Neuronal stem cell (in vitro differentiated cells): Measurements from ENCODE around the gene GLCCI1.

Experiments
- DNase-seq: peaks from one replicate; pipeline ENCODE4 v3.0.0-alpha.2; 2013; ENCODE audit warnings: low spot score
- H2AFZ ChIP-seq: one replicate; pipeline ENCODE4 v1.6.1; 2013; ENCODE audit warnings: mild to moderate bottlenecking, low read length, inconsistent platforms
- H2AK5ac ChIP-seq: 2 replicates; pipeline ENCODE4 v1.6.1; 2013; ENCODE audit warnings: low read depth, mild to moderate bottlenecking, inconsistent platforms, low read length, moderate library complexity, mixed read lengths
- H2BK120ac ChIP-seq: 2 replicates; pipeline ENCODE4 v1.6.1; 2013; ENCODE audit warnings: low read depth, mild to moderate bottlenecking, inconsistent platforms, low read length, moderate library complexity, mixed read lengths
- H2BK12ac ChIP-seq: one replicate; pipeline ENCODE4 v1.6.1; 2013; ENCODE audit warnings: low read length, inconsistent platforms
- H2BK15ac ChIP-seq: 2 replicates; pipeline ENCODE4 v1.6.1; 2013; ENCODE audit warnings: mild to moderate bottlenecking, low read length, inconsistent platforms, mixed read lengths
- H2BK5ac ChIP-seq: one replicate; pipeline ENCODE4 v1.6.1; 2013; ENCODE audit warnings: inconsistent platforms, mild to moderate bottlenecking, low read length, moderate library complexity
- H3K14ac ChIP-seq: one replicate; pipeline ENCODE4 v1.6.1; 2013; ENCODE audit warnings: low read length, inconsistent platforms
- H3K18ac ChIP-seq: 2 replicates; pipeline ENCODE4 v1.6.1; 2013; ENCODE audit warnings: low read length, inconsistent platforms
- H3K23ac ChIP-seq: 2 replicates; pipeline ENCODE4 v1.6.1; 2013; ENCODE audit warnings: low read depth, mild to moderate bottlenecking, mixed read lengths, low read length, inconsistent platforms; ENCODE audit not compliant: poor library complexity
- H3K27ac ChIP-seq: replicated peaks from 3 replicates; pipeline ENCODE4 v1.5.1; 2013; ENCODE audit warnings: low read length, inconsistent platforms
- H3K27me3 ChIP-seq, 3 experiments: 2 replicates each; pipeline ENCODE4 v1.6.1; 2013; ENCODE audit warnings: low read length in 3 of 3, mild to moderate bottlenecking in 2 of 3, inconsistent platforms in 1 of 3, low read depth in 1 of 3, mixed read lengths in 1 of 3, moderate library complexity in 1 of 3; ENCODE audit not compliant: control insufficient read depth in 3 of 3, insufficient read depth in 3 of 3
- H3K36me3 ChIP-seq, 2 donors: replicated peaks in 1 of 2; 2 replicates each; pipeline ENCODE4 v1.6.1; 2013; ENCODE audit warnings: low read length in 2 of 2; ENCODE audit not compliant: control insufficient read depth in 2 of 2, insufficient read depth in 2 of 2
- H3K4ac ChIP-seq: 2 replicates; pipeline ENCODE4 v1.6.1; 2013; ENCODE audit warnings: inconsistent platforms, mild to moderate bottlenecking, low read length, moderate library complexity
- H3K4me1 ChIP-seq, 2 donors: 1 replicate in 1 of 2; 2 replicates in 1 of 2; pipeline ENCODE4 v1.6.1; 2013; ENCODE audit warnings: low read length in 2 of 2, low read depth in 1 of 2; ENCODE audit not compliant: control insufficient read depth in 2 of 2, insufficient read depth in 1 of 2
- H3K4me2 ChIP-seq: one replicate; pipeline ENCODE4 v1.6.1; 2013; ENCODE audit warnings: mild to moderate bottlenecking, low read length, inconsistent platforms; ENCODE audit not compliant: insufficient read depth, poor library complexity, severe bottlenecking
- H3K4me3 ChIP-seq, 2 donors: 2 replicates each; pipeline ENCODE4 v1.5.1; 2013; ENCODE audit warnings: low read length in 2 of 2, mild to moderate bottlenecking in 2 of 2, inconsistent platforms in 1 of 2, moderate library complexity in 1 of 2
- H3K79me1 ChIP-seq: one replicate; pipeline ENCODE4 v1.6.1; 2013; ENCODE audit warnings: low read depth, mild to moderate bottlenecking, inconsistent platforms, low read length, moderate library complexity
- H3K9ac ChIP-seq: one replicate; pipeline ENCODE4 v1.6.1; 2013; ENCODE audit warnings: mild to moderate bottlenecking, low read depth, low read length, inconsistent platforms; ENCODE audit not compliant: poor library complexity
- H3K9me3 ChIP-seq, 2 donors: replicated peaks in 1 of 2; 2 replicates each; pipeline versions ENCODE3 to v1.6.1; 2013; ENCODE audit warnings: low read length in 2 of 2, mild to moderate bottlenecking in 2 of 2, inconsistent platforms in 1 of 2, low read depth in 1 of 2, mixed read lengths in 1 of 2, moderate library complexity in 1 of 2; ENCODE audit not compliant: control insufficient read depth in 2 of 2, insufficient read depth in 1 of 2
- H4K8ac ChIP-seq: one replicate; pipeline ENCODE4 v1.6.1; 2013; ENCODE audit warnings: low read depth, mild to moderate bottlenecking, inconsistent platforms, low read length, moderate library complexity
- H4K91ac ChIP-seq: one replicate; pipeline ENCODE4 v1.6.1; 2013; ENCODE audit warnings: low read length, low read depth, mild to moderate bottlenecking, inconsistent platforms; ENCODE audit not compliant: poor library complexity
- WGBS, 2 donors: extraction: QIAGEN DNeasy Blood & Tissue Kit; methylation state at CpG; one replicate each; pipeline ENCODE4 v1.1.7; 2013; ENCODE audit warnings: missing lambda C conversion rate in 2 of 2, mixed read lengths in 1 of 2; ENCODE audit not compliant: insufficient read length in 2 of 2, insufficient replicate concordance in 1 of 2; ENCODE audit errors: extremely low coverage in 2 of 2; 5-methylcytosine and 5-hydroxymethylcytosine counted together

The GLCCI1 gene

GRCh38 chr7:8015746-8016120 is 47.1 kb downstream of the GLCCI1 start:
- DNase-seq = no peak
- Histone ChIP-seq H3K79me1 (peaks cover 4% of the 10 kb centered on the region), H3K9ac (no peak overlapping the region), H3K27ac (no peak overlapping the region), H3K9me3 (peaks cover 1 to 5% of the 10 kb centered on the region in 2 donors), H2BK12ac (no peak overlapping the region), H3K36me3 (peaks cover 3 to 42% of the 10 kb centered on the region in 2 donors), H3K18ac (no peak overlapping the region), H2BK120ac (no peak overlapping the region), H3K27me3 (no peaks in the 10 kb centered on the region), H3K4ac (no peak overlapping the region), H4K8ac (no peak overlapping the region), H2BK15ac (no peak overlapping the region), H3K23ac (no peak overlapping the region), H2BK5ac (no peak overlapping the region), H4K91ac (no peak overlapping the region), H2AK5ac (no peak overlapping the region), H2AFZ (no peak overlapping the region), H3K4me3 (no peak overlapping the region), H3K14ac (no peak overlapping the region), H3K4me2 (no peak overlapping the region), H3K4me1 (no peaks in the 10 kb centered on the region)
- 100% methylated on average over 1 of the region's 4 CpGs; no CpG with 5 or more reads in 1 of the 2 donors for WGBS, 2 donors

GRCh38 chr7:8017423-8017822 is 48.8 kb downstream of the GLCCI1 start:
- Histone ChIP-seq H2BK120ac (no peak overlapping the region), H3K4ac (no peak overlapping the region), H2BK5ac (no peak overlapping the region), H3K4me2 (no peak overlapping the region), H3K9ac (no peak overlapping the region), H3K79me1 (peaks cover 2% of the 10 kb centered on the region), H3K18ac (no peak overlapping the region), H2BK12ac (no peak overlapping the region), H3K23ac (no peak overlapping the region), H3K14ac (no peak overlapping the region), H2AK5ac (no peak overlapping the region), H4K91ac (no peak overlapping the region), H3K9me3 (peaks cover 1 to 6% of the 10 kb centered on the region in 2 donors), H3K27ac (no peak overlapping the region), H2BK15ac (no peak overlapping the region), H3K36me3 (peaks cover 2 to 48% of the 10 kb centered on the region in 2 donors), H3K27me3 (no peaks in the 10 kb centered on the region), H3K4me3 (no peak overlapping the region), H2AFZ (no peak overlapping the region), H4K8ac (no peak overlapping the region), H3K4me1 (no peaks in the 10 kb centered on the region)
- WGBS, 2 donors = no CpG with 5 or more reads among the region's 1 CpG
- no peak for DNase-seq

- no peaks in the 10 kb centered on the region for H3K4me1 ChIP-seq
- H3K18ac ChIP-seq = no peak overlapping the region
- H3K4me3 ChIP-seq = no peak overlapping the region
- H3K4me2 ChIP-seq = no peak overlapping the region
- H3K27ac ChIP-seq = no peak overlapping the region
- no peak overlapping the region for H3K4ac ChIP-seq
- H2BK12ac ChIP-seq = no peak overlapping the region
- no peaks in the 10 kb centered on the region for H3K27me3 ChIP-seq
- peaks cover 2 to 58% of the 10 kb centered on the region in 2 donors for H3K36me3 ChIP-seq
- no CpG with 5 or more reads among the region's 1 CpG for whole genome bisulfite sequencing, 2 donors
- no peak overlapping the region for H3K9ac ChIP-seq
- no peak overlapping the region for H2BK15ac ChIP-seq
- no peak overlapping the region for H3K23ac ChIP-seq
- no peak overlapping the region for H4K91ac ChIP-seq
- DNase-seq = no peak
- H2BK5ac ChIP-seq = no peak overlapping the region
- H2AFZ ChIP-seq = no peak overlapping the region
- no peak overlapping the region for H2AK5ac ChIP-seq
- no peak overlapping the region for H4K8ac ChIP-seq
- peaks cover 1 to 14% of the 10 kb centered on the region in 2 donors for H3K9me3 ChIP-seq
- H3K14ac ChIP-seq = no peak overlapping the region
- H2BK120ac ChIP-seq = no peak overlapping the region
- peaks cover 2% of the 10 kb centered on the region for H3K79me1 ChIP-seq
Observed at GRCh38 chr7:8018961-8019360, 50.4 kb downstream of the GLCCI1 start.

GRCh38 chr7:8022628-8023027 is 54.0 kb downstream of the GLCCI1 start:
- Histone ChIP-seq H2BK5ac (no peak overlapping the region), H3K4me1 (no peaks in the 10 kb centered on the region)

More at GRCh38 chr7:8022628-8023027, 54.0 kb downstream of the GLCCI1 start:
- Histone ChIP-seq H4K8ac (no peak overlapping the region), H2BK120ac (no peak overlapping the region), H3K27me3 (no peaks in the 10 kb centered on the region), H4K91ac (no peak overlapping the region), H3K14ac (no peak overlapping the region), H3K79me1 (no peaks in the 10 kb centered on the region), H2AK5ac (no peak overlapping the region), H2BK15ac (no peak overlapping the region), H3K9me3 (peaks cover 14 to 46% of the 10 kb centered on the region in 2 donors), H3K4ac (no peak overlapping the region), H3K18ac (no peak overlapping the region), H3K4me3 (no peak overlapping the region), H3K9ac (no peak overlapping the region), H3K36me3 (peaks cover 16 to 77% of the 10 kb centered on the region in 2 donors), H2BK12ac (no peak overlapping the region), H3K4me2 (no peak overlapping the region), H3K23ac (no peak overlapping the region), H3K27ac (no peak overlapping the region), H2AFZ (no peak overlapping the region)
- WGBS, 2 donors = no CpG with 5 or more reads among the region's 1 CpG
- no peak for DNase-seq
